Glomerular visceral epithelial cell (primary cell): ENCODE measurements around the gene TBX15.
"Not testable (repeated sequence)": the region's sequence is repeated elsewhere in the genome, so short reads cannot be mapped to it uniquely, and the experiment has no call there.

Experiments
- DNase-seq: peaks from one replicate; pipeline ENCODE4 v3.0.0-alpha.2; 2016; ENCODE audit errors: extremely low spot score

Gene TBX15

DNA sequence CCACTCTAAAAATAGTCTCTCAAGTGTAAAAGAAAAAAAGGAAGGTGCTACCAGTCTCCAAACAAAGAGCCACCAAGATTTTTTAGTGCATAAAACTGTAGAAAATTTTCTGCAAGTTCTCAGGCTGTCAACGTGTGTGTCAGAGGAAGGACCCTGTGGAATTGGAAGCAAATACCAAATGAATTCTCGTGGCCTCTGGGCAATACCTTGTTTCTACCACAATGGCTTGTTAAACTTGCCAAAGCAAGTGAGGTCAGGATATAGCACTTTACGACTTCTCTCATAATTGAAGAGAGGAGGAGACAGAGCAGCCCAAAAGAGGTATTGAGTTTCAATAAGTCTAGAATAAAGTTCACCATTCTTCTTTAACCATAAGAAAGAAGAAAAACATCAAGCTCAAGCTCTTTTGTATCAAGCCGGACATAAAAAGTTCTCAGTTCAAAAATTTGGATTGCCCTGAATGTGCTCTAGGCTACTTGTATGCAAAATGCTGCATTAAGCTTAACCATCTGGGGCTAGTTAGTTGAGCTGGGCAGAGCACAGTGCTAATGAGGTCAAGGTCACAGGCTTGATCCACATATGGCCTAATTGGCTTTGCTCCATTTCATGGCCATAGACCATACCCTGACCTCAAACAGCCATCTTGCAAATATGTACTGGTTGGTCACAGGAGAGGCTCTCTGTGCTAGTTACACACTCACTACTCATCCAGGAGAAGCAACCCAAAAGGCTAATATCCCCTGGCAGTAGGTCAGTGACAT is 60.5 kb downstream of the TBX15 start:
- DNase-seq = peak; percentile 40

DNA sequence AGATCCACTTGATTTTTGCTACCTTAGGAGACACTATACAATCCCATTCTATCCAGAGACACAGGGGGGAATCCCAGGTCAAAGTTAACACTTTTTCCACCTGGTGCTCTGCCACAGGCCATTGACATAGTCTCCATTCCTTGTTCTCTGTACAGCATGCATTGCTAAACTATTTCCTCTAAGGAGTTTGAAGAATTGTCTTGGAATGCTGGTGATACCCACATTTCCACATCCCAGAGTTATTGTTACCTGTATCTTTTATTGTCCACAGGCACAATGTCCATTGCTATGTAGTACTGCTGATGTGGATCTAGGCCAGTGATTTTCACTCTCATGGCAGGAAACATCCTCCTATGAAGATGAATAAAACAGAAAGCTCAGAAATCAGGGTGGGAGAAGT is 61.9 kb downstream of the TBX15 start:
- DNase-seq = no peak

DNA sequence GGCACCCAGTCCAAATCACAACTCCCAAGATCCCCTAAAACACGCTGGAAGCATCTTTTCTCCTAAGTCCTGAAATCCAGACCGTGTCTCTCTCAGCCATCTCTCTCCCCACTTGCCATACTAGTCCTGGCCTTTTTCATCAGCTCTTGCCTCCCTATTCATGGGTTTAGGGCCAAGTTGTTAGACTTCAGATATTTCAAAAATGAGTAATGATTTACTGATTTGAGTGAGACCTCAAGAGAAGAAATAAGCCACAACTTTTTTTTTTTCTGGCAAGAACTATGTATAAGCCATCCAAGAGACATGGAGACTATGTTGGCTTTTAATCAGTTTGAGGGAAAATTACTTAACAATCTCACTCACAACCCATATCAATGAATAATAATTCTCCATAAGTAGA is 62.5 kb downstream of the TBX15 start:
- no peak for DNase-seq

DNA sequence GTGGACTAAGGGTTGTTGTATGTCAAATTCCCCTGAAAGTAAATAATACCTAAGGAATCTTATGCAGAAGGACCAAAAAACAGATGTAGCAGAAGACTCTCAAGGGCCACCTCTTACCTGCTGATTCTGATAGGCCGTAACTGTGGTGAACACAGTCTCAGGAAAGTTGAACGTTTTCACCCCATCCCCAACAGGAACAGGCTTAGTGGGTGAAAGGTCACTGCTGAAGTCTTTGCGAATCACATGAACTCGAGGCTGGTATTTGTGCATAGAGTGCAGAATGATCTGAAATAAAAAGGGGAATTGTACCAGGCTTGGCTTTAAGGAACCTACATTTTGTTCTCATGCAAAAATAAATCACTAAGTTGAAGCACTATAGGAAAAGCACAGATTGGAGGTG is 64.8 kb downstream of the TBX15 start:
- no peak for DNase-seq

DNA sequence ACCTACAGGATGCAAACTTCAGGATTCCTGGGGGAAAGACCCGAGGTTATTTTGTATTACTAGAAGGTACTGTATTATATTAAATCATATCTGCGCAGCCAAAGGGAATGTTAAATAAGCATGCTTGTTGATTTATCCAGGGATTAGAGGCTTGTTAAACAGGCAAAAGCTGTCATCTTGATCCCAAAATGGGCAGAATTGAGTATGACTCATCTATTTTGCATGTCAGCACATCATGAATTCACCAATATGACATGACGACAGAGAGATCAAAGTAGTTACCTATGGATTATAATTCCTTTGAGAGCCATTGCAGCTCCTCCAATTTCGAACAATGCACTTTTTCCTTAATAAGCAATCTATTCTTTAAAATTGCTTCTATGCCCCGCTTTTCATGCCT is 66.1 kb downstream of the TBX15 start:
- no peak for DNase-seq

DNA sequence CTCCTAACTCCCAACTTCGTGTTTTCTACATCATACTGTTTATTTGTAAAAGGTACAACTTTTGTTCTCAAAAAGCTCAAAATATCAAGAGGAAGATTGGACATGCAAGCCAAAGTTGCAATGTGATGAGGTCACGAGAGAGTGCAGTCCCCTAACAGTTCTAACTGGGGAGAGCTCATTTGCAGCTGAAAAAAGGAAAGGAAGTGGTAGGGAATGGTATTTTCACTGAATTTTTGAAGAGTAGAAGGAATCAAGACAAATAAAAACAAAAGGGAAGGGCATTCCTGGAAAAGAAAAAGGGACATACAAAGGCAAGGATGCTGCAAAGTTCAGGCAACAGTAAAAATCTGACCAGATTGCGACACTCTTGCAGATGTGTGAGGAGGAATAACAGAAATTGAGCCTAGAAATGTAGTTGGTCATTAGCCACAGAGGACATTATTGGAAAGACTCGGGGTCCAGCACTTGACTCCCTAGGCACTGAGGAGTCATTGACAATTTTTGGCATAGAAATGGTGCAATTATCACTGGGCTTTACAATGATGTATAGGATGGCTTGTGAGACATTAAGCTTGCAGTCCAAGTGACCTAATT is 67.9 kb downstream of the TBX15 start:
- DNase-seq = no peak

DNA sequence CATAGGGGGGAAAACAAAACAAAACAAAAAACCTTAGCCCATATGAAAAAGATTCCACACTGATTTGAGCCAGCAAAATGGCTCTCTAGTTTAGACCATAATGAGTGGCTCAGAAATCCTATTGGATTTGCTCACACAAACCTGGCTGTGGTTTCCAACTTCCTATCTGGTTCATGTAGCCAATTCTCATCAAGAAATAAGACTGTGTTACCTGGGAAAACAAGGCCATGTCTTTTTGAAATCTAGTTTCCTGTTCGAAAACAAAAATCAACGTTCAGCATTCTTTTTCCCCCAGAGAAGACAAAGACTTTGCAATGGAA is 69.2 kb downstream of the TBX15 start:
- DNase-seq = no peak

DNA sequence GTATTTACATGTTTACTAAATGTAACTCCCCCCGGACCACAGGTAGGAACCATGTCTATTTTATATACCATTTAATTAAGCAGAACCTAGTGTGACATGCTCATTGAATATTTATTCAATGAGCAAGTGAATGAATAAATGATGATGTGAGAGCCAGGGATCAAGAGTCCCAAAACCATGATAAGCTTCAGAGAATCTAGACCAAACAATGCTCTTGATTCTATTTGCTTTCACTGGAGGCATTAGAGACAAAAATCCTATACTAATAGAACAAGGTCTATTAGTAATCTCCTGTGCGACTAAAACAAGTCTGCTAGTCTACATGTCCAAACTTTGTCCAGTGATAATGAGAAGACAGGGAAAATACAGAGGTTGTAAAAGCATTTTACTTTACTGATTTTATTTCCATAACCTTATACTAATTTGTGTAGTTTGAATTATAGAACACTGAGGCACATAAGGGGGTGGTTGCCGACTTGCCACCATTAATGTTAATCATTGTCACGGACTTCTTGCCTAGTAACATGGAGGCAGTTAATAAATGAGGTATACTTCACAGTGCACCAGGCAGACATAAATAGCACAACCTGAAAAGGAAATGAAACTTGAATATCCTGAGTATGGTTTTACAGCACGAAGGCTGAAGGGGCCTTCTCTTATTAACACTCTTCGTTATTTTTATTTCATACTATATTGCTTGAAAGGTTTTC is 69.8 kb downstream of the TBX15 start:
- DNase-seq = no peak

DNA sequence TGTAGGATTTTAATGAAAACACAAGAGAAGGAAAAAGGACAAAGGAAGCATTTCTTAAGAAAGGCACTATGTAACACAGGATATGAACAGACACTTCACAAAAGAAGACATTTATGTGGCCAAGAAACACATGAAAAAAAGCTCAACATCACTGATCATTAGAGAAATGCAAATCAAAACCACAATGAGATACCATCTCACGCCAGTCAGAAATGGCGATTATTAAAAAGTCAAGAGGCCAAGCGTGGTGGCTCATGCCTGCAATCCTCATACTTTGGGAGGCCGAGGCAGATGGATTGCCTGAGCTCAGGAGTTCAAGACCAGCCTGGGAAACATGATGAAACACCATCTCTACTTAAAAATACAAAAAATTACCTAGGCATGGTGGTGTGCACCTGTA is 71.8 kb downstream of the TBX15 start:
- DNase-seq = not testable (repeated sequence)

DNA sequence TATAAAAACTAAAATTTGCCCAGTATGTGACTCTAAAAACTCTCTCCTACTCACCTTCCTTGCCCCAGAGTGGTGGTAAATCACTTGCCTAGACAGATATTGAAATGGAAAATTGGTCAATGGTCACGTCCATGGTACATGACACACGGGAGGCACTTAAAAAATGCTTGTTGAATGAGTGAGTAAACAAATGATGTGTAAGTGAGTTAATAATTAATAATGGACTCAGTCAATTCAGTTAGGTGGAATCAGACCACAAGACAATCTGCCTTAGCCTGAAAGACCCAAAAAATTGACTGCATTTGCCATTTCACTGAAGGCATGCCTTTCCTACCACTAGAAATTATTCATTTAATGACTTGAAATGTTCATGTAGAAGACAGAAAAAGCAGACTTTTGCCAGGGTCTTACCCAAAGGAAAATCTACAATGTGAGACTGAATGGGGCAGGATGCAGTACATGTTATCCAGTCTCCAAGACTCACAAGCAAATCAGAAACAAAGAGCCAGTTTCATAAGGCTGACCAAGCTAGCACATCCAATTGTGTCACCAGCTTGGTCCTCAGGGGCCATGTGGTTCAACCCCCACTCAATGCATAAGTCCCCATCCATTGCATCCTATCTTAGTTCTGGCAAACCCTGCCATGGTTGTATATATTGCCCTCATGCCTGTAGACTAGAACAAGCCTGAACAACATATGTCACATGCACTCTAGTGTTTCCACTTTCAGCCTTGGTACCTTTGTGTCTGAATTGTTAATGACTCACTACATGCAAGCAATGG is 73.6 kb downstream of the TBX15 start:
- DNase-seq = peak; percentile 85

DNA sequence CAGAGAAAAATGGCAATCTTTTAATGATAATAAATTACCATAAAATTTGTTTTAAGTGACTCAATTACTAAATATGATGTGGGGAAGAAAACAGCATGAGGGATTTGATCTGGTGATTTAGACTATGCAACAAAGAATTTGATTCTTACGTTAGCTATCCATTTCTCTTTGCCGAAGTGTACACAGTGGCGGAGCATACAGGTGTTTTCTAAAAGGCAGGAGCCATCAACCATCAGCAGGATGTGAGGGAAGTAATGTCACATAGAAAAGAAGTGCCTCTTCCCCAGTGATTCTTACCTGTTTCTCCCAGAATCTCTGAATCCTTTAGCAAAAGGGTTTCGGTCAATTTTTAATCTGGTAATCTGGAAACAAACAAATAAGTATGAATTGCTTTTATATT is 74.3 kb downstream of the TBX15 start:
- no peak for DNase-seq

DNA sequence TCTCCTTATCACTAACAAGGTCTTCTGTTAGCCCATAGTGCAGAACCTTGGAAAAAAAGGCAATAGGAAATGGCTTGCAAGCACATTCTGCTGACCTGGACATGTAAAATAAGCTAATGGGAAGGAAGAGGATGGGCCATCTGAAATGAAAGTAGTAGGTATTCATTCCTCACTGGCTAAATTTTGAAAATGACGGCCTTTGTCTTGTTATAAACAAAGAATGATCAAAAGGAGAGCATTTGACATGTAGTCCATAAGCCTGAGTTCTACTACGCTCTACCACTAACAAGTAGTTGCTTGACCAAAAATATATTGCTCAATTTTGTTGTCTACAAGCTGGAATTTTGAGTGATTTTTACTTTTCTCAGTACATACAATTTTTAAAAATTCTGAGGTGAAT is 75.6 kb downstream of the TBX15 start:
- DNase-seq = no peak

DNA sequence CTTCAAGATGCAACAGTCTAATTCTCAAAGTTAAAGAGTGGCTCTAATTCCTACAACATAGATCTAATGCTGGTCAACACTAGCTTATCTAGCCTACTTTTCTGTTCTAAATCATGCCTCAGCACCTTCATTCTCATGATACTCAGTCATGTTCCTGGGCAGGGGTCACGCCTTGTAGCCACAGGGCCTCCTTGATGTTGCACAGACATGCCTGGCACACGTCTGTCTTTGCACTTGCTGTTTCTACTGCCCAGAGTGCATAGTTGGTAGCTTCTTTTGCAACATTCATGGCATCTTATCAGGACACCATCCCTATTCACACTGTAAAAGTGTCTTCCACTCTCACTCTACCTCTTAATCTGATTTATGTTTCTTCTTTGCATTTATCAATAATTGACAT is 76.6 kb downstream of the TBX15 start:
- no peak for DNase-seq

DNA sequence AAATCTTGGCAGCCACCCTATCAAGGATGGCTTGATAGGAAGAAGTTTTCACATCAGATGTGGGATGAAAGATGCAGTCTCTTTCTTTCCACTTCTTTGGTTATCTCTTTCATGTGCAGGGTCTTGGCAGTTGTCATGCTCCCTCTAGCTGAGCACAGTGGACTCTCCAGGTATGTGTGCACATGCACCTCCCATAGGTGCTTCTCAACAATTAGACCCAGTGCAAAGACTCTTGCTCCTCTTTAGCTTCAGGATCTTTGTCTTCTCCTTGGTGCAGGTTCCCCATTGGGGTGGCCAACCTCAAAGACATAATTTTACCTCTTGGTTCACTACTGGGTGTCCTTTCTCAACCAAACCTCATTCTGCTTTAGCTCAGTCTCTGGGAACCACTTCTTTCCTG is 80.7 kb downstream of the TBX15 start:
- no peak for DNase-seq

DNA sequence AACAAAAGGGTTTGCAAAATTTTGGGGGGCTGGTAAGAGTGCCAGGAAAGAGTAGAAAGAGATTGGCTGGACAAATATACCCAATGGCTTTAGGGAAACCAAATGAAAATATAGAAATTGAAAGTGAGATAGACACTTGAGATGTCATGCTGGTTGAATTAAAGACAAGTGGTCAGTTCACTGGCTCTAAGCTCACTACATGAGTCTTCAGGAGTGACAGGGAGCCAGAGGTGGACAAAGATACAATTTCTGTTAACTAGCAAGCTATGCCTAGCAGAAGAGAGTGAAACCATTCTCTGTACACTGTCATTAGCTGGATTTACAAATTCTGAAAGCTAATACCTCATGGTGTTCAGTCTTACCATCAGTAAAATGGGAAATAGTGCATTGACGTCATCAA is 82.5 kb downstream of the TBX15 start:
- DNase-seq = no peak

DNA sequence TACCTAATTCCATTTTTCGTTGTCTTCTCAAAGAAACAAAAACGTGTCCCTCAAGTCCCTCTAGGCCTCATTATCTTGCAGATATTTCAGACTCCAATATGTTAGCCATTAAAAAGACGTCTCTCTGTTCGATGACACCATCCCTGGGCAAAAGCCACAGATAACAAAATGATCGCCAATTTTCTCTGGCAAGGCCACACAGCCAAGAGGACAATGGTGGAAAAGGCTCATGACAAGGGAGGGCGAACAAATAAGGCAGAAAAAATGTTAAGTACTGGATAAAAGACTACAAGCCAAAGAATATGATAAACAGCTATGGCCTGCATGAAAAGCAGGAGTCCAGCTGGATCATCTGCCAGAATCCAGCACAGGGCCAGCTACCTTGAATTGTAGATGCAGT is 82.9 kb downstream of the TBX15 start:
- DNase-seq = no peak

DNA sequence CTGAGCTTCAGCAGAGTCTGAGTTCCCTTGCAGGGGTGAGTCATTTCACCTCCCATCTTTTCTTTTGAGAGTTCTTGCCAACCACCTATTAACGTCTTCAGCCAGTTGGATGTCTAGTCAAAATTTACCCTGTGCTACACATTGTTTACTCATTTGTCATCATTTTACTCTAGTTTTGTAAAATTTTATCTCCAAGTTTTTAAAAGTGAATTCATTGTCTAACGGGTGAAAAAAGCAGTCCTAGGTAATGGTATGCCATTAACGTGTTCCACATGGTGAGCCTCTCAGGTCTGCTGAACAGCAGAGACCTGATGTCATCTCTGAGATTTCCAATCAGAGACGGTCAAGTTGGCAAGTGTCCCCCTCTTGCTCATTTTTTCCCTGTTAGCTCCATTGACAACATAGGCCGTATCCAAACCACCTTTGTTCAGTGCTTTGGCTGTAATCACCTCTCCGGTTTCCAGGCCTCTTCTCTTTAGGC is 85.4 kb downstream of the TBX15 start:
- DNase-seq = peak; percentile 81

DNA sequence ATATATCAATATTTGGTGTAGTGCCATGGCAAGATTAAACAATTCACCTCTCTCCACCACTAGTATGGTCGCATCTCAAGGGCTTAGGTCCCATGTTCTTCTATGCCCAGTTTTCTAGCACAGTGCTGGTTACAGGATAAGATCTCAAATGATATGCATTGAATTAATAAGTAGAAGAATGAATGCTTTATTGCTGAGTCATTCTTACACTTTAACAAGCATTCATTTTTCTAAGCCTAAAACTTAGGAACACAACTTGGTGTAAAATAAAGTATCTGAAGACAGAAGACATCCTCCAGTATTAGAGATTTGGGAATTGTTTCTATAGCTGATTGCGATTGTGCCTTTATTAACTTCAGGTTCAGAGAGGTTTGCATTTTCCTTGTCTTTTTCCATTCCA is 85.8 kb downstream of the TBX15 start:
- DNase-seq = no peak

DNA sequence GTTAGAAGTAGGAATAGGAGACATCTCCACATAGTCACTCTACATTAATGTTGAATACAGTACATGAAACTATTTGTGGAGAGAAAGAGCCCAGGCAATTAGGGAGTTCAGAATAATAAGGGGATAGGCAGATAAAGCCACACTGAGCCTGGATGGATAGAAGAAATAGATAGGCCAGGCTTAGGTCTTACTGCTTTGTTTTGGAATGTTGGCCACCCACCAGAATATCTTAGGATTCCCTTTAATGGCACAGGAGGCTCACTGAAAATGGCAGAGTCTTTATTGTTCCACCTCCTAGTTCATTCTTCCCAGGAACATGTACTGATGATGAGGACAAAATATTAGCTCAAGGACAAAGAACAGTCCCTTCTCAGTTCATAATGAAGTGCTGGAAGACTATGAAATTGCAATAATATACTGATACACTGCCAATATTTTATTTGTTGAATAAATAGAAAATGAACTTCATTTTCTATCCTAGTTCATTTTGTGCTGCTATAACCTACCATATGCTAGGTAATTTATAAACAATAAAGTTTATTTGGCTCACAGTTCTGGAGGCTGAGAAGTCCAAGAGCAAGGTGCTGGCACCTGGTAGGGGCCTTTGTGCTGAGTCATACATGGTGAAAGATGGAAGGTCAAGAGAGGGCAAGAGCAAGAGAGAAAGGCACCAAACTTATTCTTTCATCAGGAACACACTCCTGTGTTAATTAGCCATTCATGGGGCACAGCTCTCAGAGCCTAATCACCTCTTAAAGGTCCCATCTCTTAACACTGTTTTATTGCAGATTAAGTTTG is 87.3 kb downstream of the TBX15 start:
- no peak for DNase-seq

DNA sequence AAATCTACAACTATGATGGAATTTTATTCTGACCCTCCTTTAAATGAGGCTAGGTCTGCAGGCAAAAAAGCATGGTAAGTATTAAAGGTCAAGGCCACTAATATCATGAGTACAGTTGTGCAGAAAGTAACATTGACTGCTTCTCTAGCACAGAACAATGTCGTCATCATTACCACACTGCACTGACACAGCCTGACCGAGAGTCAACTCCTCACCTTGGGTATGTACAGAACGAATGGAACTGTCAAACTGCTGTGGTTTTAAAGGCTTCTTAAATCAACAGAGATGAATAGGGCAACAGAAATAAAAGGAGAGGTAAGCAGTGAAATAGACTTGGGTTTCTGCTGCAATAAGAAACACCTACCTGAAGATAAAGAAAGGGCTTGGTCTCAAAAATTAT is 88.8 kb downstream of the TBX15 start:
- no peak for DNase-seq

DNA sequence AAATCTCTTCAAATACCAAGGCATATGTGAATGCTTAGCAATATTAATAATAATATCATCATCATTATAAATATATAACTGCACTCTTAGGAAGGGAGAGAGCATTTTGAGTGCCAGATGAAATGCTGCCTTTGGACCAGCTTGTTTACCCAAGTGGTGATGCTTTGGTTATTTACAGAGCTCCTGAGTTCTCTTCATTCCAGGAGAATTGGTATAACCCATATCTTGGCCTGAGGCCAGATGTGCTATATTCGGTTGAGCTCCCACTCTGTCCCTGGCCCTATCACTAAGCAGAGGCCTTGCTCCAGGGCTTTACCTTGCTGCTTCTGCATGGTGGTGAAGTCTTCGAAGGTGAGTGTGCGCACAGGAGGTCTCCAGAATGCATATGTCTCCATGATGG is 89.4 kb downstream of the TBX15 start:
- no peak for DNase-seq

DNA sequence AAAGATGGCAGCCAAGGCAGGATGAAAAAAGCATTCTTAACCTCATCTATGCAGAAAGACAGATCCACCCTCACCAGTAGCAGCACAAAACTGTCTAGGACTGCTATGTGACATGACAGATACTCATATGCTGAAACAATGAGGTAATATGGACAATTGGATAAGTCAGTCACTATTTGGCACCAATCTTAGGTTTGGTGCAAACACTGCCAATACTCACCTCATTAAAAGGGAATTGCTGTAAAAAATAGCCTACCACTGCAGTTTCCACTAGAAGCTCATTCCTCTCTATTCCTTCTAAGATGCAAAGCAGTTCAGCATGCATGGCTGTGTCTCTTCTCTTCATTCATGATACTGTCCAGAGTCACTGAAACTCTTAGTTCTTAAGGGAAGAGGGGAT is 91.7 kb downstream of the TBX15 start:
- no peak for DNase-seq
